Skeletal muscle satellite cell (primary cell): ENCODE data around the gene CPZ.

ENCODE experiments used
- H3K27me3 ChIP-seq: 2 replicates; pipeline ENCODE4 v1.7.0; 2013; ENCODE audit warnings: low read length; ENCODE audit not compliant: control insufficient read depth, insufficient read depth
- H3K36me3 ChIP-seq: 2 replicates; pipeline ENCODE4 v1.7.0; 2013; ENCODE audit warnings: mild to moderate bottlenecking, control low read depth, low read length; ENCODE audit not compliant: insufficient read depth
- H3K4me1 ChIP-seq: 2 replicates; pipeline ENCODE4 v1.7.0; 2013; ENCODE audit warnings: low read length; ENCODE audit not compliant: control insufficient read depth, insufficient read depth
- H3K4me2 ChIP-seq: 2 replicates; pipeline ENCODE4 v1.7.0; 2013; ENCODE audit warnings: mild to moderate bottlenecking, low read length
- H3K4me3 ChIP-seq: 2 replicates; pipeline ENCODE4 v1.7.0; 2013; ENCODE audit warnings: low read length
- H3K9ac ChIP-seq: 2 replicates; pipeline ENCODE4 v1.7.0; 2013; ENCODE audit warnings: mild to moderate bottlenecking, low read depth, low read length, moderate library complexity
- H3K9me3 ChIP-seq: replicated peaks from 2 replicates; pipeline ENCODE4 v1.7.0; 2013; ENCODE audit warnings: mild to moderate bottlenecking, control low read depth, low read length

The CPZ gene

DNA sequence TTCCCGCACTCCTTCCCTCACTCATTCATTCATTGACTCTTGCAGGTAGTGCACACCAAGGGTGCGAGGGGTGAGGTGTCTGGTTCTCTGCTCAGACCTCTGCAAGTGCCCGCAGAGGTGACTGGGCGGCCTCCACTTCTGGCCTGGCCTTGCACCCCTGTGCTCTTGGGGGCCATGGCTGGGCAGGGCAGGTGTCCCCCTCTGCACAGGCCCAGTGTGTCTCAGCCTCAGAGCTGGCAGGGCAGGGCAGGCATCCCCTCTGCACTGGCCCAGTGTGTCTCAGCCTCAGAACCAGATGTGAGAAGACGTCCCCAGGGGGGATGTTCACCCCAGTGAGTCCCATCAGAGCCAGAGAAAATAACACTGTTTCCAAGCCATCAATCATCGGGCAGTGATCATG lies 16.8 kb downstream of the CPZ start:
- Histone ChIP-seq H3K36me3 (no peaks in the 10 kb centered on the region), H3K4me2 (no peak overlapping the region), H3K9me3 (no peaks in the 10 kb centered on the region), H3K27me3 (peaks cover 15% of the 10 kb centered on the region), H3K4me1 (no peaks in the 10 kb centered on the region), H3K9ac (no peak overlapping the region), H3K4me3 (no peak overlapping the region)

- H3K4me2 ChIP-seq: no peak overlapping the region
- no peaks in the 10 kb centered on the region for H3K9me3 ChIP-seq
- H3K27me3 ChIP-seq: peaks cover 15% of the 10 kb centered on the region
- H3K36me3 ChIP-seq: no peaks in the 10 kb centered on the region
- no peaks in the 10 kb centered on the region for H3K4me1 ChIP-seq
- no peak overlapping the region for H3K9ac ChIP-seq
- H3K4me3 ChIP-seq: no peak overlapping the region
Observed at GRCh38 chr4:8609824-8610350, 17.3 kb downstream of the CPZ start.

DNA sequence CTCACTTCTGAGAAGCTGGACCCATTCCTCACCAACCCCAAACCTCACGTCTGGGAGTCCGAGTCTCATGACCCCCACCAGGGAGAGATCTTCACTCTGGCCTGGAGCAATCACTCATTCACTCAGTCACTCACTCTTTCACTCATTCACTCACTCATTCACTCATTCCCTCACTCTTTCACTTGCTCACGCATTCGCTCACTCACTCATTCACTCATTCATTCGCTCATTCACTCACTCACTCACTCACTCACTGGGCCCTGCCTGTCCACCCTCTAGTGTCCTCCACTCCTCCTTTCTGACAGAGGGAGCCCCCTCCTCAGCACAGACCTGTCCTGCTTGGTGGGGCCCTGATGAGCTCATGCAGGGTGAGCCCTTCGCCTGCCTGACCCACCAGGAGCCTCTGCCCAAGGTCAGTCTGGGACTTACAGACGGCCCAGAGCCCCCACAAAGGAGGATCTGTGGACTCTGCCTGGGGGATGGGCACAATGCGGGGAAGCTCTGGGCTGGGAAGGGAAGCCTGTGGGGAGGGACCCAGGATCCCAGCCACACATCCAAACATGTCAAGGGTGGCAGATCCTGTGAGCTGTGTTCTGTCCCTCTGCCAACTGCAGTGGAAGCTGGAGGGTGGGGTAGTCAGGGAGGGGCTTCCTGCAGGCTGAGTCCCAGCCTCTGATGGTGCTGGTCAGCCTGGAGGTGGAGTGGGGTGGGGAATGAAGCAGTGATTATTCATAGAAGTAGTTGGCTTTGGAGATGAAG lies 18.5 kb downstream of the CPZ start:
- Histone ChIP-seq H3K27me3 (peaks cover 19% of the 10 kb centered on the region), H3K4me2 (no peak overlapping the region), H3K9ac (no peak overlapping the region), H3K36me3 (no peaks in the 10 kb centered on the region), H3K9me3 (no peaks in the 10 kb centered on the region), H3K4me3 (no peak overlapping the region), H3K4me1 (no peaks in the 10 kb centered on the region)

- no peaks in the 10 kb centered on the region for H3K4me1 ChIP-seq
- H3K4me3 ChIP-seq: no peak overlapping the region
- H3K36me3 ChIP-seq: no peaks in the 10 kb centered on the region
- H3K9me3 ChIP-seq: no peaks in the 10 kb centered on the region
- H3K9ac ChIP-seq: no peak overlapping the region
- H3K4me2 ChIP-seq: no peak overlapping the region
- peaks cover 33% of the 10 kb centered on the region for H3K27me3 ChIP-seq
Observed at GRCh38 chr4:8612646-8613045, 20.1 kb downstream of the CPZ start.

DNA sequence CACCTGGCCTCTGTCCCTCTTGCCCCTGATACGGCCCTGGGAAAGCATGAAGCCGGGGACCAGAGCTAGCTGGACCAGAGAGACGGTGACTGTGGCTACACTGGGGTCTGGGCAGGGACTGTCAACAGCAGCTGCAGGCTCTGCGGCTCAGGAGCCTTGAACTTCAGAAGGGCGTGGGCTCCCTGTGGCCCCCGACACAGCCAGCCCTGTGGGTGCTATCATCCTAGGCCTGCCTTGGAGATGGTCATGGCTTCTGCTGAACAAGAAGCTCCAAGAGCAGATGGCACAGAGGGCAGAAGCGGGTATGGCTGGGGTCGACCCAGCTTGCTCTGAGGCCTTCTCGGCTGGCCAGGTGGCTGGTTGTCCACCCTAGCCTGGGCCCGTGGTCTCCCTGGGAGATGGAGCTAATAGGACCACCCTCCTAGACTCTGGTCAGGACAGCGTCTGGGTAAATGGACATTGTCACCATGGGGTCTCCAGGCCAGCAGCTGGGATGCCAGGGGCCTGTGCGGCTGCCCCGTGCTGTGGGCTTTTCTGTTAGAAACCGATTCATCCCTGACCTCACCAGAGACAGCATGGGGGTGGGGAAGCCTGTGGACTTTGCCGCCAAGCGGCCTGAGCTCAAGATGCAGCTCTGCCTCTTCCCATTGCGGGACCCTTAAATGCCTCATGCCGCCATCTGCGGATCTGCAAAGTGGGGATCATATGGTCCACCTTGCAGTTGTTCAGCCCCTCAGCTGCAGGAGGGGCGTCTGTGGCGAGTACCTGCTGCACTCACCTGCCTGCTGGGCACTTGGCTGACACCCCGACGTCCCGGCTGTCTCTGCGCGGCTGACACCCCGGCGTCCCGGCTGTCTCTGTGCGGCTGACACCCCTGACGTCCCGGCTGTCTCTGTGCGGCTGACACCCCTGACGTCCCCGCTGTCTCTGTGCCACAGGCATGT lies 21.1 kb downstream of the CPZ start:
- Histone ChIP-seq H3K9me3 (no peaks in the 10 kb centered on the region), H3K4me3 (no peak overlapping the region), H3K4me1 (no peaks in the 10 kb centered on the region), H3K4me2 (no peak overlapping the region), H3K9ac (no peak overlapping the region), H3K36me3 (no peaks in the 10 kb centered on the region), H3K27me3 (peaks cover 40% of the 10 kb centered on the region)

- Histone ChIP-seq H3K4me1 (no peaks in the 10 kb centered on the region), H3K36me3 (no peaks in the 10 kb centered on the region), H3K9ac (no peak overlapping the region), H3K27me3 (peaks cover 38% of the 10 kb centered on the region), H3K4me3 (no peak overlapping the region), H3K4me2 (no peak overlapping the region), H3K9me3 (no peaks in the 10 kb centered on the region)
Observed at GRCh38 chr4:8614365-8615193, 22.0 kb downstream of the CPZ start.

- no peaks in the 10 kb centered on the region for H3K36me3 ChIP-seq
- H3K27me3 ChIP-seq: peaks cover 35% of the 10 kb centered on the region
- H3K4me1 ChIP-seq: no peaks in the 10 kb centered on the region
- H3K9ac ChIP-seq: no peak overlapping the region
- no peak overlapping the region for H3K4me2 ChIP-seq
- no peak overlapping the region for H3K4me3 ChIP-seq
- H3K9me3 ChIP-seq: no peaks in the 10 kb centered on the region
Observed at GRCh38 chr4:8615366-8615765, 22.8 kb downstream of the CPZ start.

GRCh38 chr4:8615921-8616787 lies 23.6 kb downstream of the CPZ start:
- Histone ChIP-seq H3K9me3 (no peaks in the 10 kb centered on the region), H3K4me1 (no peaks in the 10 kb centered on the region), H3K4me3 (no peak overlapping the region), H3K9ac (no peak overlapping the region), H3K36me3 (no peaks in the 10 kb centered on the region), H3K27me3 (peaks cover 28% of the 10 kb centered on the region), H3K4me2 (no peak overlapping the region)

- no peak overlapping the region for H3K4me2 ChIP-seq
- H3K9me3 ChIP-seq: no peaks in the 10 kb centered on the region
- H3K36me3 ChIP-seq: no peaks in the 10 kb centered on the region
- no peak overlapping the region for H3K9ac ChIP-seq
- H3K4me3 ChIP-seq: no peak overlapping the region
- H3K4me1 ChIP-seq: no peaks in the 10 kb centered on the region
- H3K27me3 ChIP-seq: peaks cover 28% of the 10 kb centered on the region
Observed at GRCh38 chr4:8616831-8617230, 24.3 kb downstream of the CPZ start.

DNA sequence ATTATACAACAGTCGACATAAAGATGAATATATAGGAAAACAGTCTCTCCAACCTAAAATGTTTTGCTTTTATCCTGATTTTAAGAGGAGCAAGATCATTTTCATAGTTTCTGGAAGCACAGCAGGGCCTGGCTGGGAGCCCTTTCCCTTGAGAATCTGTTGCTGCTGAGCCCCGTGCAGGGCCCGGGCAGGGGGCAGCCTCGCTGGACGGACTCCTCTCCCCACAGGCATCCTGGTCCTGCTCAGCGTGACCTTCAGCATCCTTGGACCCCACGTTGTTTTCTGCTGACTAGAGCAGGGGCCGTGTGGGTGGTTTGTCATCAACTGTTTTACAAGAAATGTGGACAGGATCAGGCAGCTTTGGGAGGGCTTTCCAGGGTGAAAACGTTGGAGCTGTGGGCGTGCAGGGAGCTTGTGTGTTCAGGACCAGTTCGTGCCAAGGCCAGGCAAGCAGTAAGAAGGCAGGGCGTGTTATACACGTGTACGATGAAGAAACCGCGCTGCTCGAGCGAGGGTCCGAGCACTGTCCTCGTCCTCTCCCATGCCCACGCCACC lies 25.0 kb downstream of the CPZ start:
- no peak overlapping the region for H3K9ac ChIP-seq
- no peaks in the 10 kb centered on the region for H3K36me3 ChIP-seq
- H3K9me3 ChIP-seq: no peaks in the 10 kb centered on the region
- no peak overlapping the region for H3K4me2 ChIP-seq
- H3K27me3 ChIP-seq: peaks cover 26% of the 10 kb centered on the region
- H3K4me1 ChIP-seq: no peaks in the 10 kb centered on the region
- no peak overlapping the region for H3K4me3 ChIP-seq
